Peyer's patch (tissue), 4 donors: ENCODE results near the gene NCOA7. TPM values are rescaled to one million over a fixed set of nuclear protein-coding genes. Genes with fewer than 3 reads are reported as not detected.
"Not testable (repeated sequence)": the region's sequence is repeated elsewhere in the genome, so short reads cannot be mapped to it uniquely, and the experiment has no call there.

ENCODE experiments used
- DNase-seq, 3 donors: peaks; one replicate each; pipeline ENCODE4 v3.0.0-alpha.2; 2017 to 2019
- H3K27ac ChIP-seq, 4 donors: fragments of 200-600 bp; sonication (generic); one replicate each; pipeline ENCODE4 v1.5.1; 2016 to 2019
- H3K27me3 ChIP-seq, 2 donors: fragments of 200-600 bp; sonication (generic); one replicate each; pipeline ENCODE4 v1.5.1; 2019
- H3K36me3 ChIP-seq, 3 donors: fragments of 200-600 bp; sonication (generic); one replicate each; pipeline ENCODE4 v1.5.1; 2016 to 2019
- H3K4me1 ChIP-seq, 4 donors: fragments of 200-600 bp; sonication (generic); one replicate each; pipeline ENCODE4 v1.5.1; 2016 to 2019
- H3K4me3 ChIP-seq, 4 donors: fragments of 200-600 bp; sonication (generic); 1 replicate in 3 of 4; 2 replicates in 1 of 4; pipeline ENCODE4 v1.5.1; 2016 to 2019; ENCODE audit warnings: mild to moderate bottlenecking in 1 of 4
- H3K9me3 ChIP-seq, 4 donors: fragments of 200-600 bp; sonication (generic); one replicate each; pipeline ENCODE4 v1.5.1; 2016 to 2019; ENCODE audit warnings: mild to moderate bottlenecking in 1 of 4
- POLR2A ChIP-seq, 2 donors: fragments of 450-650 bp; IDR thresholded peaks; one replicate each; pipeline ENCODE4 v1.5.1; 2017; ENCODE audit warnings: antibody characterized with exemption in 2 of 2, mild to moderate bottlenecking in 2 of 2, moderate library complexity in 2 of 2
- total RNA-seq, 4 donors: library from RNA; depleted of rRNA; stranded (reverse); fragments of >200 nt; gene quantifications; one replicate each; pipeline ENCODE4 v1.1.0, GENCODE V29; 2016
- TF ChIP-seq, protein P1 (sequence below), 6 experiments: fragments of 450-650 bp in 4 of 6; fragments of 200-600 bp in 2 of 6; sonication (generic) in 1 of 6; IDR thresholded peaks; one replicate each; pipeline ENCODE4 v1.5.1; 2017 to 2019; ENCODE audit warnings: antibody characterized with exemption in 6 of 6, mild to moderate bottlenecking in 3 of 6, moderate library complexity in 1 of 6

NCOA7 gene
- total RNA-seq, 4 donors from 2014 or later = 15.4 to 80.9 (median 27.7) TPM

DNA sequence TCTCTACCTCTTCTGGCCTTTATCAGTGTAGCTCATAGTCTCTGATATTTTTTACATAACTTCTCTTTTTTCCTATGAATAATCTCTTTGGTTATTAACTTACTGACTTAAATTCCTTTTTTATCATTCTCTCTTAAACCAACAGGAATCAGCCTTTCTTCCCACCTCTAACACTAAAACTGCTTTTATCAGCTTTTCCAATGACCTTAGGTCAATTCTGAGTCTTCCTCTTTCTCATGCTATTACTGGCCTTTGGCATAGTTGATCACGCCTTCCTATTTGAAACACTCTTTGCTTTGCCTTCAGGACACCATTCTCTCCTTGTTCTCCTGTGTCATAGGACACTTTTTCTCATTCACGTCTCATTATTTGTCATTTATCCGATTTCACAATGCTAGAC is 157.7 kb downstream of the NCOA7 start:
- no peak for DNase-seq
- Histone ChIP-seq H3K9me3 (no peaks in the 10 kb centered on the region), H3K4me3 (no peak overlapping the region), H3K4me1 (peaks cover 0 to 34% (median 5%) of the 10 kb centered on the region in 4 donors), H3K27me3 (no peaks in the 10 kb centered on the region), H3K27ac (no peak overlapping the region), H3K36me3 (no peaks in the 10 kb centered on the region)
- TF ChIP-seq POLR2A (IDR thresholded peaks at IDR 0.05) = no peak
- TF ChIP-seq, protein P1, sequence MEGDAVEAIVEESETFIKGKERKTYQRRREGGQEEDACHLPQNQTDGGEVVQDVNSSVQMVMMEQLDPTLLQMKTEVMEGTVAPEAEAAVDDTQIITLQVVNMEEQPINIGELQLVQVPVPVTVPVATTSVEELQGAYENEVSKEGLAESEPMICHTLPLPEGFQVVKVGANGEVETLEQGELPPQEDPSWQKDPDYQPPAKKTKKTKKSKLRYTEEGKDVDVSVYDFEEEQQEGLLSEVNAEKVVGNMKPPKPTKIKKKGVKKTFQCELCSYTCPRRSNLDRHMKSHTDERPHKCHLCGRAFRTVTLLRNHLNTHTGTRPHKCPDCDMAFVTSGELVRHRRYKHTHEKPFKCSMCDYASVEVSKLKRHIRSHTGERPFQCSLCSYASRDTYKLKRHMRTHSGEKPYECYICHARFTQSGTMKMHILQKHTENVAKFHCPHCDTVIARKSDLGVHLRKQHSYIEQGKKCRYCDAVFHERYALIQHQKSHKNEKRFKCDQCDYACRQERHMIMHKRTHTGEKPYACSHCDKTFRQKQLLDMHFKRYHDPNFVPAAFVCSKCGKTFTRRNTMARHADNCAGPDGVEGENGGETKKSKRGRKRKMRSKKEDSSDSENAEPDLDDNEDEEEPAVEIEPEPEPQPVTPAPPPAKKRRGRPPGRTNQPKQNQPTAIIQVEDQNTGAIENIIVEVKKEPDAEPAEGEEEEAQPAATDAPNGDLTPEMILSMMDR (IDR thresholded peaks at IDR 0.05) = no peak

DNA sequence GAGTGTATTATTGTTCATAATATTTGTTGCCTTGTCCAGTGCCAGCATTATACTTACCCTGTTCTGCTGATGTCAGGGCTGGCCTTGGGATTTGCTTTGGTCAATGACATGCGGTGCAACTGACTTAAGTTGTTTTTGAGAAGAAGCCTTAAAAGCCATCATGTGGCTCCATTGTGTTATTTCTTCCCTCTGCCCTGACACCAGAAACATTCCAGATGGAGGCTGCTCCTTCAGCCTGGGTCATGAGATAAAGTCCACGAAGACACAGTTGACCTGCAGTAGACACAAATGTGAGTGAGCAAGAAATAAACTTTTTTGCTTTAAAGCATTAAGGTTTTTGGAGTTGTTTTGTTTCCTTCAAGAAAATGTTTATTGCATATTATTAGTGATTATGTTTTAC is 158.3 kb downstream of the NCOA7 start:
- Histone ChIP-seq H3K4me3 (no peak overlapping the region), H3K27me3 (no peaks in the 10 kb centered on the region), H3K9me3 (no peaks in the 10 kb centered on the region), H3K36me3 (no peaks in the 10 kb centered on the region), H3K27ac (no peak overlapping the region), H3K4me1 (peaks cover 0 to 29% (median 2%) of the 10 kb centered on the region in 4 donors)
- TF ChIP-seq, protein P1 (IDR thresholded peaks at IDR 0.05) = no peak
- TF ChIP-seq POLR2A (IDR thresholded peaks at IDR 0.05) = no peak
- DNase-seq = no peak

GRCh38 chr6:125950293-125950692 is 159.5 kb downstream of the NCOA7 start:
- Histone ChIP-seq H3K4me3 (no peak overlapping the region), H3K36me3 (no peaks in the 10 kb centered on the region), H3K27me3 (no peaks in the 10 kb centered on the region), H3K9me3 (no peaks in the 10 kb centered on the region), H3K27ac (no peak overlapping the region), H3K4me1 (peaks cover 0 to 18% (median 2%) of the 10 kb centered on the region in 4 donors)
- TF ChIP-seq POLR2A (IDR thresholded peaks at IDR 0.05) = no peak
- TF ChIP-seq, protein P1 (IDR thresholded peaks at IDR 0.05) = no peak
- no peak for DNase-seq

DNA sequence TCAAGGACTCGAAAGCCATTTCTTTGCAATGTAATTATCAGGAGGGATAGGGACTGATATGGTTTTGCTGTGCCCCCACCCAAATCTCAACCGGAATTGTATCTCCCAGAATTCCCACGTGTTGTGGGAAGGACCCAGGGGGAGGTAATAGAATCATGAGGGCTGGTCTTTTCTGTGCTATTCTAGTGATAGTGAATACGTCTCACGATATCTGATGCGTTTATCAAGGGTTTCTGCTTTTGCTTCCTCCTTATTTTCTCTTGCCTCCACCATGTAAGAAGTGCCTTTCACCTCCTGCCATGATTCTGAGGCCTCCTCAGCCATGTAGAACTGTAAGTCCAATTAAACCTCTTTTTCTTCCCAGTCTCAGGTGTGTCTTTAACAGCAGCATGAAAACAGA is 160.0 kb downstream of the NCOA7 start:
- not testable (repeated sequence) for H3K4me3 ChIP-seq, DNase-seq, H3K36me3 ChIP-seq, H3K27ac ChIP-seq, H3K9me3 ChIP-seq, H3K27me3 ChIP-seq
- H3K4me1 ChIP-seq = peaks cover 0 to 14% (median 0%) of the 10 kb centered on the region in 4 donors

GRCh38 chr6:125951323-125951722 is 160.6 kb downstream of the NCOA7 start:
- DNase-seq = no peak
- no peaks in the 10 kb centered on the region for H3K36me3 ChIP-seq
- no peak overlapping the region for H3K4me3 ChIP-seq
- TF ChIP-seq POLR2A (IDR thresholded peaks at IDR 0.05) = no peak
- TF ChIP-seq, protein P1 (IDR thresholded peaks at IDR 0.05) = no peak
- no peak overlapping the region for H3K27ac ChIP-seq
- no peaks in the 10 kb centered on the region for H3K9me3 ChIP-seq
- peaks cover 0 to 13% (median 0%) of the 10 kb centered on the region in 4 donors for H3K4me1 ChIP-seq
- no peaks in the 10 kb centered on the region for H3K27me3 ChIP-seq

GRCh38 chr6:125952764-125953501 is 162.2 kb downstream of the NCOA7 start:
- DNase-seq = peak in 2 of 3 donors; percentile 55 to 56
- TF ChIP-seq, protein P1 (IDR thresholded peaks at IDR 0.05) = peak in 3 of 6 experiments; percentile 36 to 42 (median 40)
- TF ChIP-seq POLR2A (IDR thresholded peaks at IDR 0.05) = no peak

More at GRCh38 chr6:125952764-125953501, 162.2 kb downstream of the NCOA7 start:
- no peak overlapping the region for H3K27ac ChIP-seq
- H3K36me3 ChIP-seq = no peaks in the 10 kb centered on the region
- H3K4me1 ChIP-seq = peaks cover 0 to 15% (median 0%) of the 10 kb centered on the region in 4 donors
- H3K4me3 ChIP-seq = no peak overlapping the region
- H3K9me3 ChIP-seq = no peaks in the 10 kb centered on the region
- no peaks in the 10 kb centered on the region for H3K27me3 ChIP-seq
